Neural progenitor cell (in vitro differentiated cells): ENCODE results near the gene EP400.

Experiments
- CTCF ChIP-seq: fragments of 200-600 bp; sonication (generic); IDR thresholded peaks from 2 replicates; pipeline ENCODE4 v1.5.1; 2017; ENCODE audit warnings: antibody characterized with exemption, mild to moderate bottlenecking
- EZH2 ChIP-seq: fragments of 200-600 bp; sonication (generic); IDR thresholded peaks from 2 replicates; pipeline ENCODE4 v1.6.1; 2017; ENCODE audit warnings: antibody characterized with exemption, mild to moderate bottlenecking, moderate library complexity
- EZH2phosphoT487 ChIP-seq: fragments of 200-600 bp; sonication (generic); IDR thresholded peaks from 2 replicates; pipeline ENCODE4 v1.6.1; 2017; ENCODE audit warnings: antibody characterized with exemption

GRCh38 chr12:131910302-131911027 is 39.3 kb upstream of the EP400 start:
- TF ChIP-seq CTCF (no peak), EZH2phosphoT487 (no peak), EZH2 (no peak)
